Trophoblast cell (in vitro differentiated cells and primary cell): ENCODE results near the gene SP110.

Experiments used
- DNase-seq, 2 donors: peaks; one replicate each; pipeline ENCODE4 v3.0.0-alpha.2; 2016
- H2AFZ ChIP-seq: 2 replicates; pipeline ENCODE4 v1.6.1; 2013; ENCODE audit warnings: low read length, moderate library complexity, mild to moderate bottlenecking; ENCODE audit not compliant: insufficient read depth, poor library complexity
- H2AK5ac ChIP-seq: 2 replicates; pipeline ENCODE4 v1.6.1; 2013; ENCODE audit warnings: mild to moderate bottlenecking, low read length
- H2BK120ac ChIP-seq: 2 replicates; pipeline ENCODE4 v1.6.1; 2013; ENCODE audit warnings: low read length, mild to moderate bottlenecking, moderate library complexity; ENCODE audit not compliant: insufficient read depth, poor library complexity
- H2BK12ac ChIP-seq: 2 replicates; pipeline ENCODE4 v1.6.1; 2013; ENCODE audit warnings: mild to moderate bottlenecking, low read length, moderate library complexity
- H2BK5ac ChIP-seq: 2 replicates; pipeline ENCODE4 v1.6.1; 2013; ENCODE audit warnings: low read length, low read depth, moderate library complexity, mild to moderate bottlenecking; ENCODE audit not compliant: poor library complexity
- H3K14ac ChIP-seq: 2 replicates; pipeline ENCODE4 v1.6.1; 2013; ENCODE audit warnings: mild to moderate bottlenecking, low read length
- H3K18ac ChIP-seq: 2 replicates; pipeline ENCODE4 v1.6.1; 2013; ENCODE audit warnings: mild to moderate bottlenecking, low read length
- H3K23ac ChIP-seq: 2 replicates; pipeline ENCODE4 v1.6.1; 2013; ENCODE audit warnings: low read length
- H3K27ac ChIP-seq: 2 replicates; pipeline ENCODE4 v1.5.1; 2013; ENCODE audit warnings: low read depth, mild to moderate bottlenecking, inconsistent platforms, low read length, moderate library complexity
- H3K27me3 ChIP-seq: 2 replicates; pipeline ENCODE4 v1.6.1; 2013; ENCODE audit warnings: inconsistent platforms, mild to moderate bottlenecking, low read length, moderate library complexity; ENCODE audit not compliant: insufficient read depth
- H3K36me3 ChIP-seq, 2 experiments: 1 replicate in 1 of 2; 2 replicates in 1 of 2; pipeline ENCODE4 v1.6.1; 2013; ENCODE audit warnings: low read length in 2 of 2, mild to moderate bottlenecking in 2 of 2, moderate library complexity in 1 of 2; ENCODE audit not compliant: insufficient read depth in 2 of 2, control insufficient read depth in 1 of 2
- H3K4ac ChIP-seq: 2 replicates; pipeline ENCODE4 v1.6.1; 2013; ENCODE audit warnings: low read depth, mild to moderate bottlenecking, low read length, moderate library complexity
- H3K4me1 ChIP-seq, 2 experiments: 1 replicate in 1 of 2; 2 replicates in 1 of 2; pipeline ENCODE4 v1.6.1; 2013; ENCODE audit warnings: low read length in 2 of 2, mild to moderate bottlenecking in 2 of 2, moderate library complexity in 1 of 2; ENCODE audit not compliant: insufficient read depth in 2 of 2, control insufficient read depth in 1 of 2
- H3K4me2 ChIP-seq: 2 replicates; pipeline ENCODE4 v1.6.1; 2013; ENCODE audit warnings: inconsistent platforms, mild to moderate bottlenecking, low read length, moderate library complexity
- H3K4me3 ChIP-seq: 2 replicates; pipeline ENCODE4 v1.5.1; 2013; ENCODE audit warnings: mild to moderate bottlenecking, low read depth, low read length, inconsistent platforms
- H3K79me1 ChIP-seq: one replicate; pipeline ENCODE4 v1.6.1; 2013; ENCODE audit warnings: low read length
- H3K79me2 ChIP-seq: 2 replicates; pipeline ENCODE4 v1.6.1; 2013; ENCODE audit warnings: low read length, mild to moderate bottlenecking; ENCODE audit not compliant: control insufficient read depth, insufficient read depth, poor library complexity
- H3K9ac ChIP-seq: 2 replicates; pipeline ENCODE4 v1.6.1; 2013; ENCODE audit warnings: mild to moderate bottlenecking, low read length
- H3K9me3 ChIP-seq: 2 replicates; pipeline ENCODE4 v1.6.1; 2013; ENCODE audit warnings: low read depth, mild to moderate bottlenecking, control low read depth, inconsistent platforms, low read length; ENCODE audit not compliant: insufficient read depth
- H4K12ac ChIP-seq: 2 replicates; pipeline ENCODE4 v1.6.1; 2013; ENCODE audit warnings: low read depth, mild to moderate bottlenecking, low read length, moderate library complexity
- H4K8ac ChIP-seq: 2 replicates; pipeline ENCODE4 v1.6.1; 2013; ENCODE audit warnings: low read depth, mild to moderate bottlenecking, low read length, moderate library complexity
- H4K91ac ChIP-seq: one replicate; pipeline ENCODE4 v1.6.1; 2013; ENCODE audit warnings: low read depth, mild to moderate bottlenecking, low read length, moderate library complexity
- WGBS: extraction: QIAGEN DNeasy Blood & Tissue Kit; methylation state at CpG from one replicate; pipeline ENCODE4 v1.1.7; 2013; ENCODE audit warnings: missing lambda C conversion rate; ENCODE audit not compliant: insufficient read length, insufficient coverage; ENCODE audit errors: extremely low coverage; 5-methylcytosine and 5-hydroxymethylcytosine counted together

The SP110 gene

DNA sequence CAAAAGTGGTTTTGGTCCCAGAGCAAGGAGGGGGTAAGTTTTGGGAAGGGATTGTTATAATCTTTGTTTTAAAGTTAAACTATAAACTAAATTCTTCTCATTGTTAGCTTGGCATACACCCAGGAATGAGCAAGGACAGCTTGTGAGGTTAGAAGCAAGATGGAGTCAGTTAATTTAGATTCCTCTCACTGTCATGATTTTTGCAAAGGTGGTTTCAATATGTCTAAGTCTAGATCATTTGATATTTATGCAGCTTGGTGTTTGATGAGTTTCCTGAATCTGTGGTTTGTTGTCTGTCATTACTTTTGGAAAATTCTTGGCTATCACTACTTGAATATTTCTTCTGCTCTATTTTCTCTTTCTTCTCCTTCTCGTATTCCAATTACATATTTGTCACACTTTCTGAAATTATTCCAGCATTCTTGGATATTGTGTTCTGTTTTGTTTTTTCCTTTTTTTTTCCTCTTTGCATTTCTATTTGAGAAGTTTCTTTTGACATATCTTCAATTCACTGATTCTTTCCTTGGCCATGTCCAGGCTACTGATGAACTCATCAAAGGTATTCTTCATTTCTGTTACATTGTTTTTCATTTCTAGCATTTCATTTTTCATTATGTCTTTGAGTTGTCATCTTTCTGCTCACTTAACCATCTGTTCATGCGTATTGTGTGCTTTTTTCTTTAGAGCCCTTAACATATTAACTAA, 10.9 kb upstream of the SP110 start:
- Histone ChIP-seq H3K27me3 (no peaks in the 10 kb centered on the region), H2AK5ac (no peak overlapping the region), H3K4me1 (peaks cover 3% of the 10 kb centered on the region in 2 experiments), H4K12ac (no peak overlapping the region), H2BK12ac (no peak overlapping the region), H3K79me2 (no peaks in the 10 kb centered on the region), H3K9ac (no peak overlapping the region), H2BK5ac (no peak overlapping the region), H3K9me3 (no peaks in the 10 kb centered on the region), H2BK120ac (no peak overlapping the region), H3K36me3 (no peaks in the 10 kb centered on the region), H3K79me1 (no peaks in the 10 kb centered on the region), H4K91ac (no peak overlapping the region), H4K8ac (no peak overlapping the region), H3K4me3 (no peak overlapping the region), H3K18ac (no peak overlapping the region), H3K4me2 (no peak overlapping the region), H3K23ac (no peak overlapping the region), H2AFZ (no peak overlapping the region), H3K14ac (no peak overlapping the region), H3K4ac (no peak overlapping the region), H3K27ac (peak overlapping the region; percentile 43)
- WGBS, result no CpG with 5 or more reads among the region's 2 CpGs
- no peak for DNase-seq

DNA sequence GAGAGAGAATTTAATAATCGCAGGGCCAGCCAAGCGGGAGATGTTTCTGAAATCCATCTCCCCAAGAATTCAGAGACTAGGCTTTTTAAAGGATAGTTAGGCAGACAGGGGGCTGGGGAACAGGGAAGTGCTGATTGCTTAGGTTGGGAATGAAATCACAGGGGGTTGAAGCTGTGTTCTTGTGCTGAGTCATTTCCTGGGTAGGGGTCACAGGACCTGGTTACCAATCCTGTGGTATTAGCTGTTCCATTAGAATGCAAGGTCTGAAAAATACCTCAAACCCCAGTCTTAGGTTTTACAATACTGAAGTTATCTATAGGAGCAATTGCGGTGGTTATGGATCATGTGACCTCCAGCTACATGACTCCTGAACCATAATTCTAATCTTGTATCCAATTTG, 10.3 kb upstream of the SP110 start:
- no peak overlapping the region for H4K8ac ChIP-seq
- no peak overlapping the region for H3K18ac ChIP-seq
- H2BK120ac ChIP-seq, result no peak overlapping the region
- H2AFZ ChIP-seq, result no peak overlapping the region
- H3K9me3 ChIP-seq, result no peaks in the 10 kb centered on the region
- H3K14ac ChIP-seq, result no peak overlapping the region
- no CpG with 5 or more reads among the region's 3 CpGs for WGBS
- no peak overlapping the region for H2BK12ac ChIP-seq
- no peak overlapping the region for H3K9ac ChIP-seq
- no peak for DNase-seq
- no peak overlapping the region for H3K4me2 ChIP-seq
- H3K27me3 ChIP-seq, result no peaks in the 10 kb centered on the region
- no peaks in the 10 kb centered on the region for H3K79me2 ChIP-seq
- H4K91ac ChIP-seq, result no peak overlapping the region
- H3K27ac ChIP-seq, result peak overlapping the region; percentile 44
- H3K23ac ChIP-seq, result no peak overlapping the region
- H4K12ac ChIP-seq, result no peak overlapping the region
- H3K4me3 ChIP-seq, result no peak overlapping the region
- H3K36me3 ChIP-seq, result no peaks in the 10 kb centered on the region
- H3K4me1 ChIP-seq, result peaks cover 3% of the 10 kb centered on the region in 2 experiments
- no peak overlapping the region for H2BK5ac ChIP-seq
- H3K79me1 ChIP-seq, result no peaks in the 10 kb centered on the region
- no peak overlapping the region for H3K4ac ChIP-seq
- H2AK5ac ChIP-seq, result no peak overlapping the region

DNA sequence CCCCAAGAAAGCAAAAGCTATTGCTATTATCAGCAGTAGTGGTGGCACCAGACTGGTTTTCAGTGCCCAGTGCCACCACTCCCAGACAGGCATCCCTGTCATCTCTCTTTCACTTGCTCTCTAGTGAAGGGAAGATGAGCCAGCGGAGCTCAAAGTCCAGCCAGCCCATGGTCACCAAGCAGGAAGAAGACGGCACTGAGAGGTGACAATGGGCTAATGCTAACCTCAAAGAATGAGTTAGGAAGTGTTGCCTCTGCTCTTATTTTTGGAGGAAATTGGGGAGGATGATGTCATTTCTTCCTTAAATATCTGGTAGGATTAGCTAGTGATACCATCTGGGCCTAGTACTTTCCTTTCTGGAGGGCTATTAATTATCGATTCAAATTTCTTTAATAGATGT, 7.4 kb upstream of the SP110 start:
- Histone ChIP-seq H3K9ac (no peak overlapping the region), H3K27ac (no peak overlapping the region), H3K79me2 (no peaks in the 10 kb centered on the region), H2BK120ac (no peak overlapping the region), H4K8ac (no peak overlapping the region), H3K36me3 (no peaks in the 10 kb centered on the region), H3K27me3 (no peaks in the 10 kb centered on the region), H3K14ac (no peak overlapping the region), H4K91ac (no peak overlapping the region), H3K79me1 (peaks cover 6% of the 10 kb centered on the region), H2AK5ac (no peak overlapping the region), H3K4me1 (peaks cover 7 to 15% of the 10 kb centered on the region in 2 experiments), H2BK12ac (peak overlapping the region; percentile 37), H3K18ac (no peak overlapping the region), H3K4me3 (no peak overlapping the region), H4K12ac (no peak overlapping the region), H3K4ac (no peak overlapping the region), H3K4me2 (no peak overlapping the region), H3K23ac (no peak overlapping the region), H2BK5ac (no peak overlapping the region), H2AFZ (no peak overlapping the region), H3K9me3 (no peaks in the 10 kb centered on the region)
- WGBS, result no CpG with 5 or more reads among the region's 3 CpGs
- DNase-seq, result no peak

DNA sequence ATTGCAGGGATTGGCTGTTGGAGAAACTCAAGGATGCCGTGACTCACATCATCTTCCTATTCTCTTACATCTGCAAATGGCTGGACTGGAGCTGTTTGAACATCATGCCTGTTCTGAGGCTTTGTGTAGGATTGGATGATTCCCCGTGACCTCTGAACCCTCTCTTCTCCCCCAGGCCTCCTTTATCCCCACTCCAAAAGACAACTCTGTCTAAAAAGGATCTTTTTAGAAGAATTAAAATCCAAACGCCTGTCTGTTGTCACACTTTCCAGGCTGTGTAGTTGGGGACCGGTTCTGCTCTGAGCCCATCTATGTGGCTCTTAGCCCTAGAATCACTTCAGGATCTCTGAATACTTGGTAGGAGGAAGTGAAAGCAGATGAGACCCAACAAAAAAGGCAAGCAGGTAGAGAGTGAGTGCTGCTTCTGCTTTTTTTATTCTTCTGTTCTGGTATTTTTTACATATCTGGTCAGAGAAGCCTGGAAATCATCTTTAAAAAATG, 6.3 kb upstream of the SP110 start:
- no peak overlapping the region for H3K14ac ChIP-seq
- WGBS, result no CpG with 5 or more reads among the region's 4 CpGs
- H3K79me1 ChIP-seq, result peaks cover 6% of the 10 kb centered on the region
- no peaks in the 10 kb centered on the region for H3K9me3 ChIP-seq
- no peak overlapping the region for H2BK120ac ChIP-seq
- no peaks in the 10 kb centered on the region for H3K36me3 ChIP-seq
- H3K9ac ChIP-seq, result no peak overlapping the region
- H2BK12ac ChIP-seq, result no peak overlapping the region
- no peak overlapping the region for H4K8ac ChIP-seq
- no peak overlapping the region for H4K12ac ChIP-seq
- no peak overlapping the region for H2AK5ac ChIP-seq
- DNase-seq, result no peak
- no peaks in the 10 kb centered on the region for H3K27me3 ChIP-seq
- no peak overlapping the region for H4K91ac ChIP-seq
- no peak overlapping the region for H2BK5ac ChIP-seq
- no peak overlapping the region for H3K4ac ChIP-seq
- H2AFZ ChIP-seq, result no peak overlapping the region
- no peaks in the 10 kb centered on the region for H3K79me2 ChIP-seq
- H3K27ac ChIP-seq, result no peak overlapping the region
- H3K4me1 ChIP-seq, result peaks cover 10 to 15% of the 10 kb centered on the region in 2 experiments
- no peak overlapping the region for H3K23ac ChIP-seq
- H3K18ac ChIP-seq, result no peak overlapping the region
- H3K4me2 ChIP-seq, result no peak overlapping the region
- no peak overlapping the region for H3K4me3 ChIP-seq
